ENCODE measurements around the gene TMEM132C.

The TMEM132C gene

GRCh38 chr12:128607641-128608040 is 340.7 kb downstream of the TMEM132C start:
- no peak overlapping the region for H3K4me2 ChIP-seq (ENCODE audit: low read length)
- H3K9me3 ChIP-seq (ENCODE audit: control insufficient read depth, insufficient read depth, low read length) = no peaks in the 10 kb centered on the region
- no peak overlapping the region for H3K27ac ChIP-seq (ENCODE audit: low read depth, low read length)
- peaks cover 2% of the 10 kb centered on the region; the same call in 1 of the 2 replicates for H3K27me3 ChIP-seq (ENCODE audit: control insufficient read depth, low read length)
- H3K4me1 ChIP-seq (ENCODE audit: control insufficient read depth, low read length) = no peaks in the 10 kb centered on the region
- H3K36me3 ChIP-seq (ENCODE audit: control insufficient read depth, low read length) = no peaks in the 10 kb centered on the region
- H3K79me2 ChIP-seq (ENCODE audit: control insufficient read depth, low read length) = no peaks in the 10 kb centered on the region
- TF ChIP-seq CTCF (IDR thresholded peaks at IDR 0.05; ENCODE audit: low read depth, low read length, poor library complexity, severe bottlenecking) (no peak), EZH2phosphoT487 (IDR thresholded peaks at IDR 0.05; ENCODE audit: borderline replicate concordance, low read length) (no peak)
- no peaks in the 10 kb centered on the region for H3K9me2 ChIP-seq (replicated peaks; ENCODE audit: control insufficient read depth, low read length)
- no peak overlapping the region for H3K4me3 ChIP-seq (ENCODE audit: low read length)
- no peaks in the 10 kb centered on the region for H4K20me1 ChIP-seq (ENCODE audit: control insufficient read depth, insufficient read depth, low read depth, low read length)
- H3F3A ChIP-seq (ENCODE audit: control insufficient read depth, insufficient read depth) = no peaks in the 10 kb centered on the region

- Histone ChIP-seq H3K9me3 (ENCODE audit: control insufficient read depth, insufficient read depth, low read length) (no peaks in the 10 kb centered on the region), H3K9me2 (replicated peaks; ENCODE audit: control insufficient read depth, low read length) (no peaks in the 10 kb centered on the region), H3K4me2 (ENCODE audit: low read length) (no peak overlapping the region), H3F3A (ENCODE audit: control insufficient read depth, insufficient read depth) (no peaks in the 10 kb centered on the region), H3K4me3 (ENCODE audit: low read length) (no peak overlapping the region), H4K20me1 (ENCODE audit: control insufficient read depth, insufficient read depth, low read depth, low read length) (no peaks in the 10 kb centered on the region), H3K27me3 (ENCODE audit: control insufficient read depth, low read length) (peaks cover 2% of the 10 kb centered on the region; the same call in 1 of the 2 replicates), H3K79me2 (ENCODE audit: control insufficient read depth, low read length) (no peaks in the 10 kb centered on the region), H3K27ac (ENCODE audit: low read depth, low read length) (no peak overlapping the region), H3K4me1 (ENCODE audit: control insufficient read depth, low read length) (no peaks in the 10 kb centered on the region), H3K36me3 (ENCODE audit: control insufficient read depth, low read length) (no peaks in the 10 kb centered on the region)
- TF ChIP-seq EZH2phosphoT487 (IDR thresholded peaks at IDR 0.05; ENCODE audit: borderline replicate concordance, low read length) (no peak), CTCF (IDR thresholded peaks at IDR 0.05; ENCODE audit: low read depth, low read length, poor library complexity, severe bottlenecking) (no peak)
Measured at GRCh38 chr12:128609861-128610260, 342.9 kb downstream of the TMEM132C start.

- Histone ChIP-seq H3F3A (ENCODE audit: control insufficient read depth, insufficient read depth) (no peaks in the 10 kb centered on the region), H3K27me3 (ENCODE audit: control insufficient read depth, low read length) (peaks cover 2% of the 10 kb centered on the region; the same call in 1 of the 2 replicates), H3K9me3 (ENCODE audit: control insufficient read depth, insufficient read depth, low read length) (no peaks in the 10 kb centered on the region), H3K79me2 (ENCODE audit: control insufficient read depth, low read length) (no peaks in the 10 kb centered on the region), H3K4me3 (ENCODE audit: low read length) (no peak overlapping the region), H3K4me1 (ENCODE audit: control insufficient read depth, low read length) (no peaks in the 10 kb centered on the region), H3K4me2 (ENCODE audit: low read length) (no peak overlapping the region), H4K20me1 (ENCODE audit: control insufficient read depth, insufficient read depth, low read depth, low read length) (no peaks in the 10 kb centered on the region), H3K27ac (ENCODE audit: low read depth, low read length) (no peak overlapping the region), H3K36me3 (ENCODE audit: control insufficient read depth, low read length) (no peaks in the 10 kb centered on the region), H3K9me2 (replicated peaks; ENCODE audit: control insufficient read depth, low read length) (no peaks in the 10 kb centered on the region)
- TF ChIP-seq EZH2phosphoT487 (IDR thresholded peaks at IDR 0.05; ENCODE audit: borderline replicate concordance, low read length) = no peak
- TF ChIP-seq CTCF (IDR thresholded peaks at IDR 0.05; ENCODE audit: low read depth, low read length, poor library complexity, severe bottlenecking) = no peak
Measured at GRCh38 chr12:128611736-128612135, 344.8 kb downstream of the TMEM132C start.

Data from DOHH2 (cell line).